ENCODE data around the gene CCL16.
"Not testable (repeated sequence)": the region's sequence is repeated elsewhere in the genome, so short reads cannot be mapped to it uniquely, and the experiment has no call there.

The CCL16 gene

DNA sequence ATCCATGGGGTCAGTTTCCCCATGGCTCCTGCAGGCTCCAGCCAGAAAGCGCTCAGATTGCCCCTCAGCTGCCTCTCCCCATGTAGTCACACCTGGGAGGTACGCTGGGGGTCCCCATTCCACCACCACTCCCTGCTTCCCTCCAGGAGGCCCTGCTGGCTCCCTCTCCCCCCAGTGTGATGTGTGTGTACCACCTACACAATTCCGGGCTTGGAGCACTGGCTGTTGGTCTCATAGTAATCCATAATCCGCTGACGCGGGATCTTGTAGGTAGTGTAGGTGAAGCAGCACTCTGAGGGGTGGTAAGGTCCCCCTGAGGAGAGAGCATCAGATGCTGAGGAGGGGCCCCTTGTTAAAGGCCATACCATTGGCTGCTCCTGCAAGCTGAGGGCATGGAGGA is 2.8 kb upstream of the CCL16 start:
- DNase-seq = no peak

DNA sequence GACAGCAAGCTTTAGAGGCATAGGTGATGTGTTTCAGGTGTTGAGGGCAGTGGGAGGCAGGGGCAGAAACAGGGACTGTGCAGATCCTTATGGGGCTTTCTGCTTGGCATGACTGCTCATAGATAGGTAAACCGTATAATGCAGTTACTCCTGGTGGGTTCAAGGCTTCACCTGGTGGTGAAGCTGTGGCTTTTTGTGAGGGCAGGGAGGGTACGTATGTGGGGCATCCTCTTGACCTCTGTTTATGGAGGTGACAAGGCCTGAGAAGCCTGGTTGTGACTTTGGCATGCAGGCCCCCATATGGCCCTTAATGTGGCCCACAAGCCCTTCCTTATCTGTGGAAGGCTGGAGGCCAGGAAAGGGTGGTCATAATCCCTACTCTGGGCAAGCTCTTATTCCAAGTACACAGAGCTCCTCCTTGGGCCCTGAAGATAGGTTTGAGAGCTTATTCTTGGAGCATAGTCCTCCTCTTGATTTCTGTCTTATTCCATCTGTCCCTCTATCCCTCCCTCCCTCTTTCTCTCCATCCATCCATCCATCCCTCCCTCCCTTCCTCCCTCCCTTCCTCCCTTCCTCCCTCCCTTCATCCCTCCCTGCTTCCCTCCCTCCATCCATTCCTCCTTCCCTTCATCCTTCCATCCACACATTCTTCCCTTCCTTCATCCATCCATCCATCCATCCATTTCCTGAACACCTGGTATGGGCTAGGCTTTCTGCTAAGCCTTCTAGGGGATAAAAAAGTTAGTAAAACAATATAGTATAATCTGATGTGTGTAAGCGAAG is 1.3 kb upstream of the CCL16 start:
- no peak for DNase-seq

DNA sequence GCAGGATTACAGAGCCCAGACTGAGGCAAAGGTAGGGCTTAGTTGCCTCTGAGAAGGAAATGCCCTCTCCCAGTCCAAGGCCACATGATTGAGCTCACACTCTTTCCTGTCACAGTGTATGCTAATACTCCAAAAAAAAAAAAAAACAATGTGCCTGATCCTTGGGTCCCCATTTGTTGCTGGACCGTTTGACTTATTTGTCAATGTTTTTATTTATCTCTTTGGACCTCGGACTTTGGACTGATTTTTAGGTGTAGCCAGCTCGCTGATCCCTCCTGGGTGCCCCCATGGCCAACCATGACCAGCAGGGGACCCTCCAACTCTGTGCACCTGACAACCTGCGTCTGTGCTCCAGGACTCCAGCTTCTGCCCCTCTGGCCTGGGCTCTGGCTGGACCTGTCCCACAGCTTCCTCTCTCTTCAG is 622 bp upstream of the CCL16 start:
- peak; percentile 24 for DNase-seq

DNA sequence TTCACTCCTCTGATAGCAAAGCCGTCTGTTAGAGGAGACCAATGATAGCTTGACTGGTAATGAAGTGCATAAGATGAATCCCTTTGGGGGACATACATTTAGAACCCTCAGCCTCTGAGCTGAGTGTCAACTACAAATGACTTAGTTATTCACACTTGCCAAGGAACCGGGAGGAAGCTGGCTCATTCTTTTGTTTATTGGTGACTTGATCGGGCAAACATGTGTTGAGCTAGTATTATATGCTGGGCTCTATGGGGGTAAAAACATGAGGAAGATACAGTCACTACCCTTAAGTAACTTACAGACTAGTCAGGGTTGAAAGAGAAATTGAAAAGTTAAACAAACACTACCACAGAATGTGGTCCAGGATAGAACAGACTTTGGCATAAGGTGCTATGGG is 3.0 kb downstream of the CCL16 start:
- DNase-seq = no peak

DNA sequence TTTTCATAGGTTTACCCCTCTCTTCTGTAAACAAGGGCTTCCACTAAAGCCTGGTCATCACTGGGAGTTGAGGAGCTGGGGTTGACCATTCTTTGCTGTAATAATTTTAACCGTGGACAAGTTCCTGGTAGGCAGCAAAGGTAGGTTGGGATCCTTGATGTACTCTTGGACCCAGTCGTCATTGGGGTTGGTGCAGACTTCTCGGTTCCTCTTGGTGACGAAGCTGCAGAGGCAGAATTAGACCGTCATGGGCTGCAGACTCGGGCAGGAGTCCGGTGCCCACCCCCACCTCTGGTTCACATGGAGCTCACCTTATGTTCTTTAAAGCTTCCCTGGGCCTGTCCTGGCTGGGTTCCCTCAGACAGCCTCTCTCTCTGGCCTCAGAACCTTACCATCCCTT is 3.8 kb downstream of the CCL16 start:
- no peak for DNase-seq

DNA sequence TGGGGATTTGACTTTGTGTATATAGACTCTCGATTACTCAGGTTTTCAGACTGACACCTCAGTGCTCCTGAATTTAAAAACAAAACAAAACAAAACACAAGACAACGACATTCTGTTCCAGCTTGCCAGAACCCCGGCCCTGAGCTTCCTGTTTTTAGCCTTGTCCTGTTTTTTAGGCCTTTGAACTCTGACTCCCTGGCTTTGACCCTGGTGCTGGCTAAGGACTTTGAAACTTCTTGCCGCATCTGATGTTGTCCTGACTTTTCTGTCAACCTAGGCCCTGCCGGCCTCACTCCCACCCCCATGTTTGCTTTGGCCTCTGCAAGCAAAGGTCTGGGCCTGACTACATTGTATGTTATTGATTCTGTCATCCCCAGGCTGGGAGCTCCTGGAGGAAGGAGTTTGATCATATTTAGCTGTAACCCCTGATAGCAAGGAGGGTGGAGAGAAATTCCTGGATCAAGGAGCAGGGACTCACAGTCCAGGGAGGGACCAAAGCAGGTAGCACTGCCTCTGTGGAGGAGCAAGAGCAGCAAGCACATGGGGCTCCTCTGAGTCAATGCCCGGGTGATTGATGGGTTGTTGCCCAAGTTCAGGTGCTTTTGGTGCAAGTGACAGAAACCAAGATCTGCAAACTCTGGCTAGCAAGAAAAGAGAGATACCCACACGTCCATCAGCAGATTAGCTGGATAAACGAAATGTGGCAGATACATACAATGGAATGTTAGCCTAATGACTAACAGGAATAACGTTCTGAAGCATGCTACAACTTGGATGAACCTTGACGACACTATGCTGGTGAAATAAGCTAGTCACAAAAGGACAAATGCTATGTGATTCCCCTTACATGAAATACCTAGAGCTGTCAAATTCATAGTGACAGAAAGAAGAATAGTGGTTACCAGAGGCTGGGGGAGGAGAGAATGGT is 7.7 kb downstream of the CCL16 start:
- no peak for DNase-seq

DNA sequence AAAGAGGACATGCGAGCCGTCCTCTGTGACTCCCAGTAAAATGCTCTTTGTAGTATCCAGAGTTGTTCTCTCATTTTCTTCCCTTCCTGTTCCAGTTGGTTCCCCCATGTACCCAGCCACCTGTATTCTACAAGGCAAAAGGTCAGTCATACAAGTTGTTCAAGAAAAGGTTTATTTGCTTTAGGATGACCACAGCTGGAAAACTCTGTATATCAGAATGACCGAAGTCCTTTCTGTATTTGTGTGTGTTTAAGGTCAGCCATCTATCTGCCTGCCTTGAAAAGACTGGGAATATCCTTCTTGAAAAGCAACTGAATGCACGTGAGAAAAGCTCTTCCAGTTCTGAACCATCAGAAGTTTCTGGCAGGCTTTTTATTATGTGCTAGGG is 8.4 kb downstream of the CCL16 start:
- no peak for DNase-seq

DNA sequence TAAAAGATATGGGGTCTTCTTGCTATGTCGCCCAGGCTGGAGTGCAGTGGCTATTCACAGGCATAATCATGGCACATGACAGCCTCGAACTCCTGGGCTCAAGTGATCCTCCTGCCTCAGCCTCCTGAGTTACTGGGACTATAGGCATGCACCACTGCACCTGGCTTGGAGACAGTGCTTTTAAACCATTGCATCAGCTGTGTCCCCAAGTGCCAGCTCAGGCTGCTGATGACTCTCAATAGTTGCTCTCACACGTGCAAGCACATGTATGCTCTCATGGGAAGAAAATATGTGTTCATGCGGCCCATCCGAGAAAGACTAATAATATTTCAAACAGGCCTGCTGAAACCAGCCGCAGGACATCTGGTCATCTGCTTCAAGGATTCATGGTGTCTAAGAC is 8.8 kb downstream of the CCL16 start:
- no peak for DNase-seq

DNA sequence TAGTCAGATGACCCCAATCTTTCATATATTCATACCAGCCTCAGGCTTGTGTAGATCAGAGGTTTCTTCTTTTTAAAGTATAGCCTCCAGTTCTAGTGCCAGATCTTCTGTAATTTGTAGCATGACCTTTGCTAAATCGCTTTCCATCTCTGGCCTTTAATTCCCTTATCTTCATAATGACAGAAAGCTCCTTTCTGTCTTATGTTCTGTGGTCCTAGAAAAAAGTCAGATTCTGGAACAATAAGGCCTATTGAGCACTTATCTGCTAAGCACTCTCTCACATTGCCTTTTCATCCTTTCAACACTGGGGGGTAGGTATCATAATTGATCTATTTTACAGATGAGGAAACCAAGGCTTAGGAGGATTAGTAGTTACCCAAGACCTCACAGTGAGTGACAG is 9.2 kb downstream of the CCL16 start:
- DNase-seq = no peak

DNA sequence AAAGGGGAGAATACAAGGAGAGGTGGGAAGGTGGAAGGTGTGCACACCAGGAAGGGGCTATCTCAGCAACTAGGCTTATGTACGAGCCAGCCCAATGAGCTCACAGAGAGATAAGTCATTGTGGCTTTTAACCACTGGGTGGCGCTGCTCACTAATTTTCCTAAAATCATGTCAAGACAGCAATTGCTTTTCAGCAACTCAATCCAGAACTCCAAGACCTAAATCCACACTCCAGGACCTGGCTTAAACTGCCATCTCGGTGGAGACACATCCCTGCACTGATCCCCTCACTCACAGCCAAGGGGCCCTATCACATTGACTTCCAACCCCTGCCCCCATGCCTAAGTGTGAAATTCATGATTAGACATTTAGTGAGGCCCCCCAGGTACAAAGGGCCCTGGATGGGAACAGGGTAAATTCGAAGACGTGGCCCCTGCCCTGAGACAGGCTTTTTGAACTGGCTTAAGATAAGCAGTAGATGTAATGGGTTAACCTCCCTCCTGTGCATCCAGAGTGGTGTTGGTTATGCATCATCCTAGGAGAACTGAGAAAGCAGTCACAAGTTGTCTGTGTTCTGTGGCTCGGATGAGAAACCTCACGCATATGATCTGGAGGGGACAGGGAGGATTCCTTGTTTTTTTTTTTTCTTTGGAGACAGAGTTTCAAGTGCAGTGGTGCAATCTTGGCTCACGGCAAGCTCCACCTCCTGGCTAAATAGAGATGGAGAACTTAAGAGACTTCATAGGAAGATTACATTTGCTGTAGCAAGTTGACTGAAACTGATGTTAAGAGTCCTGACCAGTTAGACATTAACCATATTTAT is 11.5 kb downstream of the CCL16 start:
- DNase-seq = peak; percentile 87

DNA sequence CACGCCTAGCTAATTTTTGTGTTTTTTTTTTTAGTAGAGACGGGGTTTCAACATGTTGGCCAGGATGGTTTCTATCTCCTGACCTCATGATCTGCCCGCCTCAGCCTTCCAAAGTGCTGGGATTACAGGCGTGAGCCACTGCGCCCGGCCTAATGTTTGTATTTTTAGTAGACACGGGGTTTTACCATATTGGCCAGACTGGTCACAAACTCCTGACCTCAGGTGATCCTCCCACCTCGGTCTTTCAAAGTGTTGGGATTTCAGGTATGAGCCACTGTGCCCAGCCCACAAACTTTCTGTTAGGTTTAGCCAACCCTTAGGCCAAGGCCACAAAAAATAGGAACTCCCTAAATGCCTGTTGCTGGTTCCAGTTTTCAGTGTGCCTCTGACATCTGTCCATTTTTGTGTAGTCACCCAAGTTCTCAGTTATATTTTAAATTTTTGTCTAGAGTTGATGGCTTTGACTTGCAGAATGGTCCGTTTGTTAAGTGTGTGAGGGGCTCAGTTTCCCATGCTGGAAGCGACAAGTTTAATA is 12.7 kb downstream of the CCL16 start:
- no peak for DNase-seq

DNA sequence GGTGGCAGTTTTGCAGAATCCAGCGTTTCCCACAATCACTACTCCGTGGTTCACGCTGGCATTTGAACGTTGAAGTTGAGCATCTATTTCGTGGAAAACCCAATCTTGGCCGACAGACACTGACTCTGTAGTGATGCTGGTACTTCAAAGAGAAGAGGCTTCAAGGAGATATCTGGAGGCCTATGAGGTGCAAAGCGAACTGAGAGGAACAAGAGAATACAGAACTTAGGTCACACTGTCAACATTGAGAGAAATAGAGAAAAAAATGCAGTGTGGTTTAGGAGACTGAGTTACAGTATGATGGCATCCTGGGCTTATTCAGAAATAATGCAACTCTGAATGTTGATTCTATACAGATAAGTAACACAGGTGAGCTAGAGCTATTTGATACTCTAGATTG is 16.0 kb downstream of the CCL16 start:
- DNase-seq = no peak

DNA sequence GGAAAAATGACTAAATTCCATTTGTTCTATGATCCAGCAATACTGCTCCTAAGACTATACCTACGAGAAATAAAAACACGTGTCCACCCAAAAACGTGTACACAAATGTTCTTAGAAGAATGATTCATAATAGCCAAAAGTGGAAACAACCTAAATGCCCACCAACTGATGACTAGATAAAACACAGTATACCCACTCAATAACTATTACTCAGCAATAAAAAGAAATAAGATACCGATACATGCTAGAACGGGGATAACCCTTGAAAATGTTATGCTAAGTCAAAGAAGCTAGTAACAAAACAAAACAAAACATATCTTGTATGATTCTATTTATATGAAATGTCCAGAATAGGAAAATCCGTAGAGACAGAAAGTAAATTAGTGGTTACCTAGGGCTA is 17.6 kb downstream of the CCL16 start:
- DNase-seq = no peak

DNA sequence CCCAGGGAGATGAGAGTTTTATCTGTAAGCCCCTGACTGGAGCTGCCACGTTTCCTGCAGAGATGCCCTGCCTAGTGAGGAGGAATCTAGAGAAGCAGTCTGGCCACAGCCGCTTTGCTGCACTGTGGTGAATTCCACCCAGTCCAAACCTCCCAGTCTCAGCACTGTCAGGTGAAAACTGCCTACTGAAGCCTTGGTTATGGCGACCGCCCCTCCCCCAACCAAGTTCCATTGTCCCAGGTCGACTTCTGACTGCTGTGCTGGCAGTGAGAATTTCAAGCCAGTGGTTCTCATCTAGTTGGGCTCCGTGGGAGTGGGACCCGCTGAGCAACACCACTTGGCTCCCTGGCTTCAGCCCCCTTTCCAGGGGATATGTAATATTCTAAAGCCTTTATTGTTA is 27.6 kb downstream of the CCL16 start:
- DNase-seq = no peak

DNA sequence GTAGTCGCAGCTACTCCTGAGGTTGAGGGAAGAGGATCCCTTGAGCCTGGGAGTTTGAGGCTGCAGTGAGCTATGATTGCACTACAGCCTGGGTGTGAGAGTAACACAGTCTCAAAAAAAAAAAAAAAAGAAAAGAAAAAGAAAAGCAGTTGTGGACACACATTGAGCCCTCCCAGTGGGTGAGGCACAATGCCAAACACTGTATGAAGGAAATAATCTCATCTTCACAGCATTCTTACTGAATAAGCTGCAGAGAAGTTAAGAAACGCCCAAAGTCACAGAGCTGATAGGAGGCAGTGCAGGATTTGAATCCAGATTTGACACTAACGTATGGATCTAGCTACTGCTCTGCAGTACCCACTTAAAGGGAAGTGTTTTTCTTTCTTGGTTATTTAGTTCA is 31.9 kb downstream of the CCL16 start:
- no peak for DNase-seq

DNA sequence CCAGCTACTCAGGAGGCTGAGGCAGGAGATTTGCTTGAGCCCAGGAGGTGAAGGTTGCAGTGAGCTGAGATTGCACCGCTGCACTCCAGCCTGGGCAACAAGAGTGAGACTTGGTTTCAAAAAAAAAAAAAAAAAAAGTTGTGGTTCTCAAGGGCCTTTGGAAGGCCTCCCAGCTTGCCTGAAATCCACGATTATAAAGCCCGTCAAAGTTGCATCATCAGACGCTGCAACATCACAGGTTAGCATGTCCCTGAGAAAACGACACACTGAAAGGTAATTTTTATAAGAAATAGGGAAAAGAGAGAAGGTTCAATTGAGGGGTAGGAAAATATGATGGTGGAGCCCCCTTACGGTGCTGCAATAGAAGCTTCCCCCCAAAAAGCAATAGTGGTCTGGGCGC is 33.2 kb downstream of the CCL16 start:
- DNase-seq = no peak

DNA sequence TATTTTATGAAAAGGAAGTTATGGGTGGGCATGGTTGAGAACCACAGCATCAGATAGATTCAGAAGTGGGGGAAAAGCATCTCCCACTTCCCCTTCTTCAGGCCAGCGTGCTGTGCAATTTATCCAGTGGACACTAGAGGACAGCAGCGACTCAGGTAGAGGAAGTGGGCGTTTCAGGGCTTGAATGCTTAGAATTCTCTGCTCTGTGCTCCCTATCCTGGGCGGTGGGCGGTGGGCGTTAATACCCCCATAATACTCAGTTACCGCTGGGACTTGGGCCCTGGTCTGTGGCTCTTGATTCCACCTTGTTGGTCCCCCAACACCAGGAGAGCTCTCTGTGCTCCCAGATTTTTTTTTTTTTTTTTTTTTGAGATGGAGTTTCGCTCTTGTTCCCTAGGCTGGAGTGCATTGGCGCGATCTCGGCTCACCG is 34.1 kb downstream of the CCL16 start:
- peak; percentile 87 for DNase-seq

DNA sequence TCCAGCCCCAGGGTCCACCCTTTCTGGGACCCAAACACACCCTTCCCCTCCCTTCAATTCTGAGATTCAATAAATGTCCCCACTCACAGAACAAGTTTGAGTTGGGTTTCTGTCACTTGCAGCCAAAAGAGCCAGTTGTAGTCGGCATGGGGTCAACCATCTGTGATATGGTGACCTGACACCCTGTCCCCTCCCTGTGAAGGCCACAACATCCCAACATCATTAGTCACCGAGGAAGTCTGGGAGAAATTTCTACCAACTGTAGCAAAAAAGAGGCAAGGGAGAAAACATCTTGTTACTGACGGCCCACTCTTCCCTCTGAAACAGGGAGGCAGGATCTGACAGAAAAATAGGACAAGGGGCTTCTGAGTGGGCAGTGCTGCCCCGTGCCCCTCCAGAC is 37.1 kb downstream of the CCL16 start:
- no peak for DNase-seq

DNA sequence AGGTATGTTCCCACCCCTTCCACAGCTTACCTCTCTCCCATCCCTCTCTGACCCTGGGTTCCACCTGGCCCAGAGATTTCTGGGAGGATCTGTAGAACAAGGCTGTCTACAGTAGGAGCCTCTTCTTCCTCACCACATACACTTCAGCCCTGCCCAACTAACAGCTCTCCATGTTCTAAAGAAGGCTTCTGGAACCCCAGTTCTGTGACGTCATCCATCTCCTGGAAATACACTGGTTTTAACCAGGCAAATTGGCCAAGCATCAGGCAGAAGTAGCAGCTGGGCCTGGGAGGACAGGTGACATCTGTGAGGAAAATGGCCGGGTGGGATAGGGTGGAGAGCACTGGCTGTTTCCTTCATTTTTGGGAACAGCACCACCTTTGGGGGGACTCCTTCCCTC is 37.8 kb downstream of the CCL16 start, which contains the start of gene LYZL6:
Gene LYZL6 (minus strand): TSS at position 177 of the 400 bp plus-strand sequence. CDS start 4,357 bp downstream, outside the sequence.
- no peak for DNase-seq

DNA sequence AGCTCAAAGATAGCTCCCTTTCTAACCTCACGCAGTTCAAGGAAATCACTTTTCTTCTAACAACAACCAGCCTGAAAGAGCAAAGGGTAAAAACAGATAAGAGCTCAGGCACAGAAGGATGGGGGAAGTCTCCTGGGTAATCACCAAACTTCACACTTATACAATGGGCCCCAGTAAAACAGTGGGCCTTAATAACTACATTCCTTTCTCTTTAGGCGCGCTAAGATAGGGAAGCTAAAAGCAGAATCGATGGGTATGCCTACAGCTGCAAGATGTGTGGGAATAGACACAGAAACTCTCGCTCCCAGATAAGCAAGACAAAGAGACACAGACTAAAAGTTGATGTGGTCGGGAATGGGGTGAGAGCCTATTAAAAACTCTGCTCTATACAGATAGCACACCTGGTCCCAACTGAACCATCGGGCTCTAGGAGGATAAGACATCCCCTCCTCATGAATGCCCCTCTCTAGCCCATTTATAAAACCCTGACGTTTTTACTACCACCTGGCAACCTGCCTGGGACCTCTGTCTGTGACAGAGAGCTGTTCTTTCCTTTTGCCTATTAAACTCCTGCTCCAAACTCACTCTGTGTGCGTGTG is 38.6 kb downstream of the CCL16 start:
- peak; percentile 73 for DNase-seq

DNA sequence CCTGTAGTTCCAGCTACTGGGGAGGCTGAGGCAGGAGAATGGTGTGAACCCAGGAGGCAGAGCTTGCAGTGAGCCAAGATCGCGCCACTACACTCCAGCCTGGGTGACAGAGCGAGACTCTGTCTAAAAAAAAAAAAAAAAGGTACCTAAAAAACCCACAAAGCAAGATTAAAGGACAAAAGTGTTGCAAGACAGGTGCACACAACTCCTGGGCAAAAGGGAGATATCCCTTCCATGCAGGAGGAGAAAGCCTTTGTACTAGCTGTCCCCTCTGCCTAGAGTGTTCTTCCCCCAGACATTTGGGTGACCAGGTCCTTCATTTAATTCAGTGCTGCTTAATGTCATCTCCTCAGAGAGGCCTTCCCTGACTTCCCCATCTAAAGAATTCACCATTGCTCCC is 42.8 kb downstream of the CCL16 start:
- DNase-seq = not testable (repeated sequence)

DNA sequence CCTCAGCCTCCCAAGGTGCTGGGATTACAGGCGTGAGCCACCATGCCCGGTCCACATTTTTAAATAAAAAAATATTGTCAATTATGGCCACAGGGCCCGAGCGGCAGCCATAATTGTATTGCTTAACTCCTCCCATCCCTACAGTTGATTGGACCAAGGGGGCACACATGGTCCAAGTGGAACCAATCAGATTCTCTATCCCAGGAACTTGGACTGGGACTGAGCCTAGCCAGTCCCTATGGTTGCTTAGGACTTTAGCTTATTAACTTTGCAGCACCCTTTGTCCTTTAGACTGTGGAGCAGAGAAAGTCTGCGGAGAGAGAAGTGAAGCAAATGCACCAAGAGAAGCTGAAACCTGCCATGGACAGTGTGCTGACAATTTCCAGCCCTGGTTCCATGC is 45.2 kb downstream of the CCL16 start:
- DNase-seq = no peak

Measured in OCI-M1 (cell line).